SK-N-SH treated with all-trans-retinoic acid at 6 μM for 48 hours (cell line): ENCODE results near the gene ARID3B.

Experiments used
- ATAC-seq: fragments of 200-7000 bp; cut with Tn5 transposase; 3 replicates; pipeline ENCODE4 v1.9.1; 2020; ENCODE audit warnings: mild to moderate bottlenecking, moderate library complexity
- ARNTL ChIP-seq: fragments of 450-650 bp; formaldehyde crosslinking; IDR thresholded peaks from 2 replicates; pipeline ENCODE4 v1.5.0; 2020; ENCODE audit warnings: low read depth, mild to moderate bottlenecking, moderate library complexity, borderline replicate concordance
- BACH2 ChIP-seq: fragments of 250-450 bp; sonication (Bioruptor Pico); IDR thresholded peaks from 2 replicates; pipeline ENCODE4 v1.9.0; 2021; ENCODE audit warnings: mild to moderate bottlenecking, borderline replicate concordance
- ESRRG ChIP-seq: fragments of 250-450 bp; sonication (Bioruptor Pico); IDR thresholded peaks from 2 replicates; pipeline ENCODE4 v1.6.1; 2021; ENCODE audit warnings: mild to moderate bottlenecking
- GLIS3 ChIP-seq: fragments of 250-450 bp; sonication (Bioruptor Pico); IDR thresholded peaks from 2 replicates; pipeline ENCODE4 v1.5.0; 2020; ENCODE audit warnings: mild to moderate bottlenecking, moderate library complexity
- ISL1 ChIP-seq: fragments of 250-450 bp; sonication (Bioruptor Pico); IDR thresholded peaks from 2 replicates; pipeline ENCODE4 v2.1.2; 2022; ENCODE audit warnings: mild to moderate bottlenecking, moderate library complexity
- PPARA ChIP-seq: fragments of 250-450 bp; sonication (Bioruptor Pico); IDR thresholded peaks from 2 replicates; pipeline ENCODE4 v1.5.0; 2020; ENCODE audit warnings: mild to moderate bottlenecking, borderline replicate concordance
- SNAI2 ChIP-seq: fragments of 250-450 bp; sonication (Bioruptor Pico); IDR thresholded peaks from 2 replicates; pipeline ENCODE4 v1.5.0; 2020; ENCODE audit warnings: mild to moderate bottlenecking, moderate library complexity
- TCF4 ChIP-seq: fragments of 250-450 bp; sonication (Bioruptor Pico); IDR thresholded peaks from 2 replicates; pipeline ENCODE4 v1.8.0; 2021; ENCODE audit warnings: mild to moderate bottlenecking, moderate library complexity, borderline replicate concordance
- TOX ChIP-seq: fragments of 250-450 bp; sonication (Bioruptor Pico); IDR thresholded peaks from 2 replicates; pipeline ENCODE4 v1.8.0; 2021; ENCODE audit warnings: mild to moderate bottlenecking, moderate library complexity, borderline replicate concordance
- ZC3H10 ChIP-seq: fragments of 250-450 bp; sonication (Bioruptor Pico); IDR thresholded peaks from 2 replicates; pipeline ENCODE4 v1.5.1; 2021; ENCODE audit warnings: mild to moderate bottlenecking, moderate library complexity
- ZFP30 ChIP-seq: fragments of 450-650 bp; formaldehyde crosslinking; IDR thresholded peaks from 2 replicates; pipeline ENCODE4 v1.5.0; 2022; ENCODE audit warnings: mild to moderate bottlenecking, moderate library complexity
- ZNF565 ChIP-seq: fragments of 450-650 bp; formaldehyde crosslinking; conservative IDR thresholded peaks from 2 replicates; pipeline ENCODE4 v1.5.0; 2020; ENCODE audit warnings: low read depth, mild to moderate bottlenecking, moderate library complexity
- ZNF70 ChIP-seq: fragments of 450-650 bp; formaldehyde crosslinking; IDR thresholded peaks from 2 replicates; pipeline ENCODE4 v1.5.0; 2020; ENCODE audit warnings: mild to moderate bottlenecking, moderate library complexity
- ZNF8 ChIP-seq: fragments of 450-650 bp; formaldehyde crosslinking; IDR thresholded peaks from 2 replicates; pipeline ENCODE4 v1.5.0; 2020; ENCODE audit warnings: mild to moderate bottlenecking, moderate library complexity
- TF ChIP-seq, protein P1 (sequence below): fragments of 250-450 bp; sonication (Bioruptor Pico); IDR thresholded peaks from 2 replicates; pipeline ENCODE4 v1.5.0; 2020; ENCODE audit warnings: mild to moderate bottlenecking, moderate library complexity
- TF ChIP-seq, protein P2 (sequence below): fragments of 250-450 bp; sonication (Bioruptor Pico); IDR thresholded peaks from 2 replicates; pipeline ENCODE4 v1.5.1; 2021; ENCODE audit warnings: mild to moderate bottlenecking, moderate library complexity
- TF ChIP-seq, protein P3 (sequence below): fragments of 250-450 bp; sonication (Bioruptor Pico); IDR thresholded peaks from 2 replicates; pipeline ENCODE4 v1.8.0; 2020; ENCODE audit warnings: mild to moderate bottlenecking, moderate library complexity, borderline replicate concordance
- TF ChIP-seq, protein P4 (sequence below): fragments of 250-450 bp; sonication (Bioruptor Pico); IDR thresholded peaks from 2 replicates; pipeline ENCODE4 v1.8.0; 2021; ENCODE audit warnings: low read depth, mild to moderate bottlenecking, moderate library complexity, borderline replicate concordance
- TF ChIP-seq, protein P5 (sequence below): fragments of 250-450 bp; sonication (Bioruptor Pico); IDR thresholded peaks from 2 replicates; pipeline ENCODE4 v1.5.1; 2020; ENCODE audit warnings: low read depth, mild to moderate bottlenecking, moderate library complexity

The ARID3B gene

DNA sequence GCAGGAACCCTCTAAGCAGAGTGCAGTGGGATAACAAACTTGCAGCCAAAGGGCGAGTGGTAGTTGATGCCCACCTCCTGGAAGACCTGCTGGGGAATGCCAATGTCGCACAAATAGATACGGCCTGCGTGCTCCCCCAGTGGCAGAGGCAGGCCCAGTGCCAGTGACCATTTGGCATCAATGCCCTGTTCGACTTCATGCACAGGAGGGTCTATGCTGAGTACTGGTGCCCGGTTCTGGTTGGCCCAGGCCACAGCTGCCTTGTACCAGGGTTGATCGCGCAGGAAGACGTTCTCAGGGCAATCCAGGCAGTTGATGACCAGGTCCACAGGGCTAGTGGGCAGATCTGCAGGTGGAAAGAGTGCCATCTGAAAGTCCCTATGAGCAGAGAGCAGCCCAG lies 91.6 kb downstream of the ARID3B start (continued):
- TF ChIP-seq, protein P1, sequence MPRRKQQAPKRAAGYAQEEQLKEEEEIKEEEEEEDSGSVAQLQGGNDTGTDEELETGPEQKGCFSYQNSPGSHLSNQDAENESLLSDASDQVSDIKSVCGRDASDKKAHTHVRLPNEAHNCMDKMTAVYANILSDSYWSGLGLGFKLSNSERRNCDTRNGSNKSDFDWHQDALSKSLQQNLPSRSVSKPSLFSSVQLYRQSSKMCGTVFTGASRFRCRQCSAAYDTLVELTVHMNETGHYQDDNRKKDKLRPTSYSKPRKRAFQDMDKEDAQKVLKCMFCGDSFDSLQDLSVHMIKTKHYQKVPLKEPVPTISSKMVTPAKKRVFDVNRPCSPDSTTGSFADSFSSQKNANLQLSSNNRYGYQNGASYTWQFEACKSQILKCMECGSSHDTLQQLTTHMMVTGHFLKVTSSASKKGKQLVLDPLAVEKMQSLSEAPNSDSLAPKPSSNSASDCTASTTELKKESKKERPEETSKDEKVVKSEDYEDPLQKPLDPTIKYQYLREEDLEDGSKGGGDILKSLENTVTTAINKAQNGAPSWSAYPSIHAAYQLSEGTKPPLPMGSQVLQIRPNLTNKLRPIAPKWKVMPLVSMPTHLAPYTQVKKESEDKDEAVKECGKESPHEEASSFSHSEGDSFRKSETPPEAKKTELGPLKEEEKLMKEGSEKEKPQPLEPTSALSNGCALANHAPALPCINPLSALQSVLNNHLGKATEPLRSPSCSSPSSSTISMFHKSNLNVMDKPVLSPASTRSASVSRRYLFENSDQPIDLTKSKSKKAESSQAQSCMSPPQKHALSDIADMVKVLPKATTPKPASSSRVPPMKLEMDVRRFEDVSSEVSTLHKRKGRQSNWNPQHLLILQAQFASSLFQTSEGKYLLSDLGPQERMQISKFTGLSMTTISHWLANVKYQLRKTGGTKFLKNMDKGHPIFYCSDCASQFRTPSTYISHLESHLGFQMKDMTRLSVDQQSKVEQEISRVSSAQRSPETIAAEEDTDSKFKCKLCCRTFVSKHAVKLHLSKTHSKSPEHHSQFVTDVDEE (CRISPR knock-in tag): no peak
- TF ChIP-seq GLIS3: no peak

DNA sequence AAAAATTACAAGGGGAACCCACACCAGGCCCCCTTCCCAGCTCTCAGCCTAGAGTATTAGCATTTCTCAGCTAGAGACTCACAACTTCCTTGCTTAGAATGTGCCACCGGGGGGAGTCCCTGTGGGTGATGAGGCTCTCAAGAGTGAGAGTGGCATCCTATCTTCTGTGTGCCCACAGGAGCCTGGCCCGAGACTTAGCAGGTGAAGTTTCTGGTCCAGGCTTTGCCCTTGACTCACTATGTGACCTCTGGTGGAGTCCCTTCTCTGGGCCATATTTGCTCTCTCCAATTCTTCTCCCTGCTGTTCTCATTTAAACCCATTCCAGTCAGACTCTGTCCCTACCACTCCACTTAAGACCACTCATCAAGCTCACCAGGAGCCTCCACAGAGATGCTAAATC lies 92.8 kb downstream of the ARID3B start:
- no peak for ATAC-seq
- TF ChIP-seq ARNTL (CRISPR knock-in tag) (no peak), TCF4 (CRISPR knock-in tag) (no peak), GLIS3 (no peak), ISL1 (CRISPR knock-in tag) (no peak), ZC3H10 (CRISPR knock-in tag) (no peak), PPARA (no peak), ZNF565 (CRISPR knock-in tag) (no peak), BACH2 (no peak), ZNF8 (CRISPR knock-in tag) (no peak), ESRRG (no peak)
- TF ChIP-seq, protein P2, sequence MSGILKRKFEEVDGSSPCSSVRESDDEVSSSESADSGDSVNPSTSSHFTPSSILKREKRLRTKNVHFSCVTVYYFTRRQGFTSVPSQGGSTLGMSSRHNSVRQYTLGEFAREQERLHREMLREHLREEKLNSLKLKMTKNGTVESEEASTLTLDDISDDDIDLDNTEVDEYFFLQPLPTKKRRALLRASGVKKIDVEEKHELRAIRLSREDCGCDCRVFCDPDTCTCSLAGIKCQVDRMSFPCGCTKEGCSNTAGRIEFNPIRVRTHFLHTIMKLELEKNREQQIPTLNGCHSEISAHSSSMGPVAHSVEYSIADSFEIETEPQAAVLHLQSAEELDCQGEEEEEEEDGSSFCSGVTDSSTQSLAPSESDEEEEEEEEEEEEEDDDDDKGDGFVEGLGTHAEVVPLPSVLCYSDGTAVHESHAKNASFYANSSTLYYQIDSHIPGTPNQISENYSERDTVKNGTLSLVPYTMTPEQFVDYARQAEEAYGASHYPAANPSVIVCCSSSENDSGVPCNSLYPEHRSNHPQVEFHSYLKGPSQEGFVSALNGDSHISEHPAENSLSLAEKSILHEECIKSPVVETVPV (CRISPR knock-in tag): no peak
- TF ChIP-seq, protein P1 (CRISPR knock-in tag): no peak
- TF ChIP-seq, protein P3, sequence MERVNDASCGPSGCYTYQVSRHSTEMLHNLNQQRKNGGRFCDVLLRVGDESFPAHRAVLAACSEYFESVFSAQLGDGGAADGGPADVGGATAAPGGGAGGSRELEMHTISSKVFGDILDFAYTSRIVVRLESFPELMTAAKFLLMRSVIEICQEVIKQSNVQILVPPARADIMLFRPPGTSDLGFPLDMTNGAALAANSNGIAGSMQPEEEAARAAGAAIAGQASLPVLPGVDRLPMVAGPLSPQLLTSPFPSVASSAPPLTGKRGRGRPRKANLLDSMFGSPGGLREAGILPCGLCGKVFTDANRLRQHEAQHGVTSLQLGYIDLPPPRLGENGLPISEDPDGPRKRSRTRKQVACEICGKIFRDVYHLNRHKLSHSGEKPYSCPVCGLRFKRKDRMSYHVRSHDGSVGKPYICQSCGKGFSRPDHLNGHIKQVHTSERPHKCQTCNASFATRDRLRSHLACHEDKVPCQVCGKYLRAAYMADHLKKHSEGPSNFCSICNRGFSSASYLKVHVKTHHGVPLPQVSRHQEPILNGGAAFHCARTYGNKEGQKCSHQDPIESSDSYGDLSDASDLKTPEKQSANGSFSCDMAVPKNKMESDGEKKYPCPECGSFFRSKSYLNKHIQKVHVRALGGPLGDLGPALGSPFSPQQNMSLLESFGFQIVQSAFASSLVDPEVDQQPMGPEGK: no peak
- TF ChIP-seq, protein P4, sequence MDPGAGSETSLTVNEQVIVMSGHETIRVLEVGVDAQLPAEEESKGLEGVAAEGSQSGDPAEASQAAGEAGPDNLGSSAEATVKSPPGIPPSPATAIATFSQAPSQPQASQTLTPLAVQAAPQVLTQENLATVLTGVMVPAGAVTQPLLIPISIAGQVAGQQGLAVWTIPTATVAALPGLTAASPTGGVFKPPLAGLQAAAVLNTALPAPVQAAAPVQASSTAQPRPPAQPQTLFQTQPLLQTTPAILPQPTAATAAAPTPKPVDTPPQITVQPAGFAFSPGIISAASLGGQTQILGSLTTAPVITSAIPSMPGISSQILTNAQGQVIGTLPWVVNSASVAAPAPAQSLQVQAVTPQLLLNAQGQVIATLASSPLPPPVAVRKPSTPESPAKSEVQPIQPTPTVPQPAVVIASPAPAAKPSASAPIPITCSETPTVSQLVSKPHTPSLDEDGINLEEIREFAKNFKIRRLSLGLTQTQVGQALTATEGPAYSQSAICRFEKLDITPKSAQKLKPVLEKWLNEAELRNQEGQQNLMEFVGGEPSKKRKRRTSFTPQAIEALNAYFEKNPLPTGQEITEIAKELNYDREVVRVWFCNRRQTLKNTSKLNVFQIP: no peak
- TF ChIP-seq, protein P5, sequence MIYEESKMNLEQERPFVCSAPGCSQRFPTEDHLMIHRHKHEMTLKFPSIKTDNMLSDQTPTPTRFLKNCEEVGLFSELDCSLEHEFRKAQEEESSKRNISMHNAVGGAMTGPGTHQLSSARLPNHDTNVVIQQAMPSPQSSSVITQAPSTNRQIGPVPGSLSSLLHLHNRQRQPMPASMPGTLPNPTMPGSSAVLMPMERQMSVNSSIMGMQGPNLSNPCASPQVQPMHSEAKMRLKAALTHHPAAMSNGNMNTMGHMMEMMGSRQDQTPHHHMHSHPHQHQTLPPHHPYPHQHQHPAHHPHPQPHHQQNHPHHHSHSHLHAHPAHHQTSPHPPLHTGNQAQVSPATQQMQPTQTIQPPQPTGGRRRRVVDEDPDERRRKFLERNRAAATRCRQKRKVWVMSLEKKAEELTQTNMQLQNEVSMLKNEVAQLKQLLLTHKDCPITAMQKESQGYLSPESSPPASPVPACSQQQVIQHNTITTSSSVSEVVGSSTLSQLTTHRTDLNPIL: no peak

DNA sequence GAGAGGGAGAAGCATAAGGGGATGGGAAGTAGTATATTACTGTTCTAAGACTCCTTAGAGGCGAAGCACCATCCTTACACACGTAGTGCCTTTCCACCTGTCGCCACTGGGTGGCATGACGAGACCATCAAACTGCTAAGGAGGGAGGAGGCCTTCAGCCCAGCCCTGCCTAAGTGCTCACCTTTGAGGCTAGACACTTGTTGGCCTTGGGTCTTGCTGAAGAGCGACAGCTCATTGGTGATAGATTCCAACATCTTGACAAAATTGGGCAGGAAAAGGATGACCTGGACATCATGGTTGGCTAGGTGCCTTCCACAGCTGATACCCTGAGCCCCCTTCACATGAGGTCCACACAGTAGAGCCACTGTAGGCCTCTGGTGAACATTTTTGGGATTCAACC lies 94.2 kb downstream of the ARID3B start:
- peak; percentile 78 for ATAC-seq
- TF ChIP-seq, protein P1 (CRISPR knock-in tag): no peak
- no peak for TF ChIP-seq ZNF70 (CRISPR knock-in tag)
- no peak for TF ChIP-seq SNAI2 (CRISPR knock-in tag)
- TF ChIP-seq GLIS3: no peak
- TF ChIP-seq TOX: no peak
- TF ChIP-seq, protein P5: no peak
- no peak for TF ChIP-seq ZNF565 (CRISPR knock-in tag)
- TF ChIP-seq BACH2: no peak
- no peak for TF ChIP-seq ZFP30
- TF ChIP-seq ISL1 (CRISPR knock-in tag): no peak
- TF ChIP-seq, protein P2 (CRISPR knock-in tag): no peak
- TF ChIP-seq ARNTL (CRISPR knock-in tag): no peak
